HG03575 (cell line): Measurements from ENCODE around the gene YES1.
"Not testable (repeated sequence)": the region's sequence is repeated elsewhere in the genome, so short reads cannot be mapped to it uniquely, and the experiment has no call there.

Source experiments
- ATAC-seq: cut with Tn5 transposase; IDR thresholded peaks from one replicate; pipeline ENCODE4 v1.9.1; 2021; ENCODE audit not compliant: unreplicated experiment, insufficient number of reproducible peaks, low FRiP score; ENCODE audit errors: extremely low read depth

Gene YES1

GRCh38 chr18:825891-826585 is 14.0 kb upstream of the YES1 start:
- no peak for ATAC-seq

- ATAC-seq: no peak
Observed at GRCh38 chr18:824179-824578, 12.1 kb upstream of the YES1 start.

GRCh38 chr18:820591-821165 is 8.6 kb upstream of the YES1 start:
- ATAC-seq: no peak

- no peak for ATAC-seq
Observed at GRCh38 chr18:816869-817268, 4.8 kb upstream of the YES1 start.

GRCh38 chr18:816088-816653 is 4.1 kb upstream of the YES1 start:
- no peak for ATAC-seq

- ATAC-seq: no peak
Observed at GRCh38 chr18:815353-815752, 3.3 kb upstream of the YES1 start.

- ATAC-seq: no peak
Observed at GRCh38 chr18:814300-815084, 2.5 kb upstream of the YES1 start.

GRCh38 chr18:813172-814071 is 1.4 kb upstream of the YES1 start:
- no peak for ATAC-seq

GRCh38 chr18:812376-813171 is 532 bp upstream of the YES1 start:
- ATAC-seq: no peak

GRCh38 chr18:811182-811891 is 705 bp downstream of the YES1 start:
- no peak for ATAC-seq

GRCh38 chr18:809985-810642 is 1.9 kb downstream of the YES1 start:
- ATAC-seq: no peak

- not testable (repeated sequence) for ATAC-seq
Observed at GRCh38 chr18:809228-809627, 2.8 kb downstream of the YES1 start.

- no peak for ATAC-seq
Observed at GRCh38 chr18:808502-808901, 3.5 kb downstream of the YES1 start.

- no peak for ATAC-seq
Observed at GRCh38 chr18:808086-808485, 4.0 kb downstream of the YES1 start.

- no peak for ATAC-seq
Observed at GRCh38 chr18:805755-806110, 6.3 kb downstream of the YES1 start.

- ATAC-seq: no peak
Observed at GRCh38 chr18:805008-805754, 6.9 kb downstream of the YES1 start.

- no peak for ATAC-seq
Observed at GRCh38 chr18:801137-801536, 10.9 kb downstream of the YES1 start.
